Thoracic aorta (tissue), 2 donors: Measurements from ENCODE around the gene NOL3. TPM values are rescaled to one million over a fixed set of nuclear protein-coding genes. Genes with fewer than 3 reads are reported as not detected.
A peak's percentile ranks its signal among the peaks of the same experiment; 100 is the strongest.

Source experiments
- ATAC-seq: fragments of 150-250 bp; one replicate; pipeline ENCODE4 v1.8.0; 2017; ENCODE audit warnings: low read depth; ENCODE audit not compliant: insufficient number of reproducible peaks, low FRiP score
- DNase-seq: peaks from one replicate; pipeline ENCODE4 v3.0.0-alpha.2; 2020; ENCODE audit warnings: low spot score
- H3K27ac ChIP-seq, 2 donors: fragments of 200-600 bp; sonication (generic); 1 replicate in 1 of 2; 2 replicates in 1 of 2; pipeline ENCODE4 v1.5.1; 2016; ENCODE audit warnings: mild to moderate bottlenecking in 2 of 2, moderate library complexity in 2 of 2
- H3K27me3 ChIP-seq: fragments of 200-600 bp; sonication (generic); replicated peaks from 2 replicates; pipeline ENCODE4 v1.6.0; 2016; ENCODE audit warnings: mild to moderate bottlenecking; ENCODE audit not compliant: insufficient read depth
- H3K36me3 ChIP-seq: fragments of 200-600 bp; sonication (generic); one replicate; pipeline ENCODE4 v1.5.1; 2016
- H3K4me1 ChIP-seq, 2 donors: fragments of 200-600 bp; sonication (generic); 1 replicate in 1 of 2; 2 replicates in 1 of 2; pipeline versions ENCODE4 v1.5.1 to v1.6.0; 2016; ENCODE audit warnings: low read depth in 2 of 2, mild to moderate bottlenecking in 1 of 2; ENCODE audit not compliant: control insufficient read depth in 1 of 2
- H3K4me3 ChIP-seq: fragments of 200-600 bp; sonication (generic); 2 replicates; pipeline ENCODE4 v1.5.1; 2016; ENCODE audit warnings: mild to moderate bottlenecking
- H3K9me3 ChIP-seq: fragments of 200-600 bp; sonication (generic); 2 replicates; pipeline ENCODE4 v1.5.1; 2016
- CTCF ChIP-seq: fragments of 200-600 bp; sonication (generic); IDR thresholded peaks from one replicate; pipeline ENCODE4 v1.5.1; 2019; ENCODE audit warnings: antibody characterized with exemption
- total RNA-seq, 2 donors: library from RNA; depleted of rRNA; stranded (reverse); fragments of >200 nt; gene quantifications; one replicate each; pipeline versions ENCODE4 v1.1.0 to v1.2.3, GENCODE V29; 2016

The NOL3 gene
- total RNA-seq, 2 donors from 2014 or later: 43.5 to 80.8 TPM

- DNase-seq (no peak), ATAC-seq (no peak)
- H3K27ac ChIP-seq: no peak overlapping the region
These were observed 7.7 kb downstream of the NOL3 start for GRCh38 chr16:67177743-67178699.

GRCh38 chr16:67179421-67180080, 9.2 kb downstream of the NOL3 start:
- Histone ChIP-seq H3K27ac (no peak overlapping the region), H3K9me3 (no peaks in the 10 kb centered on the region), H3K4me1 (peaks cover 18 to 40% of the 10 kb centered on the region in 2 donors)

More at GRCh38 chr16:67177743-67178699, 7.7 kb downstream of the NOL3 start:
- H3K4me3 ChIP-seq: peak overlapping the region; percentile 71
- no peaks in the 10 kb centered on the region for H3K9me3 ChIP-seq
- H3K27me3 ChIP-seq: no peaks in the 10 kb centered on the region
- H3K36me3 ChIP-seq: peaks cover 3% of the 10 kb centered on the region
- TF ChIP-seq CTCF: peak; percentile 38
- peaks cover 25 to 43% of the 10 kb centered on the region in 2 donors for H3K4me1 ChIP-seq

GRCh38 chr16:67180166-67180565, 9.8 kb downstream of the NOL3 start:
- no peak for TF ChIP-seq CTCF
- Histone ChIP-seq H3K27me3 (no peaks in the 10 kb centered on the region), H3K36me3 (peaks cover 3% of the 10 kb centered on the region), H3K4me1 (peaks cover 18 to 40% of the 10 kb centered on the region in 2 donors), H3K4me3 (no peak overlapping the region), H3K9me3 (no peaks in the 10 kb centered on the region), H3K27ac (no peak overlapping the region)
- DNase-seq (no peak), ATAC-seq (no peak)

More at GRCh38 chr16:67179421-67180080, 9.2 kb downstream of the NOL3 start:
- ATAC-seq: no peak
- no peak for TF ChIP-seq CTCF
- no peak for DNase-seq
- no peak overlapping the region for H3K4me3 ChIP-seq
- no peaks in the 10 kb centered on the region for H3K27me3 ChIP-seq
- H3K36me3 ChIP-seq: peaks cover 3% of the 10 kb centered on the region

GRCh38 chr16:67181346-67181745, 11.0 kb downstream of the NOL3 start:
- no peaks in the 10 kb centered on the region for H3K9me3 ChIP-seq
- ATAC-seq (no peak), DNase-seq (no peak)
- TF ChIP-seq CTCF: no peak
- H3K36me3 ChIP-seq: no peaks in the 10 kb centered on the region
- no peak overlapping the region for H3K27ac ChIP-seq
- H3K4me1 ChIP-seq: peaks cover 19 to 47% of the 10 kb centered on the region in 2 donors
- H3K4me3 ChIP-seq: no peak overlapping the region
- no peaks in the 10 kb centered on the region for H3K27me3 ChIP-seq

GRCh38 chr16:67182288-67182687, 11.9 kb downstream of the NOL3 start:
- TF ChIP-seq CTCF: no peak
- DNase-seq (no peak), ATAC-seq (no peak)
- H3K27ac ChIP-seq: no peak overlapping the region
- H3K4me3 ChIP-seq: no peak overlapping the region
- H3K36me3 ChIP-seq: no peaks in the 10 kb centered on the region
- H3K27me3 ChIP-seq: no peaks in the 10 kb centered on the region
- H3K9me3 ChIP-seq: no peaks in the 10 kb centered on the region
- peaks cover 19 to 47% of the 10 kb centered on the region in 2 donors for H3K4me1 ChIP-seq
